ENCODE measurements around the gene ST6GALNAC3. TPM values are rescaled to one million over a fixed set of nuclear protein-coding genes. Genes with fewer than 3 reads are reported as not detected.

The ST6GALNAC3 gene
- total RNA-seq (2021; ENCODE audit: unreplicated experiment) (2.2 TPM), Bru-seq, nascent RNA (percentile 35 among the genes with signal in this experiment), BruChase-seq, experiment 1, labeled RNA remaining after a 6-hour chase (percentile 25 among the genes with signal in this experiment), BruChase-seq, experiment 2, labeled RNA remaining after a 2-hour chase (percentile 40 among the genes with signal in this experiment)
- 0.67 and 0.94 TPM in 2 replicates for polyA plus RNA-seq (2012)
- long read RNA-seq, result 0 reads

DNA sequence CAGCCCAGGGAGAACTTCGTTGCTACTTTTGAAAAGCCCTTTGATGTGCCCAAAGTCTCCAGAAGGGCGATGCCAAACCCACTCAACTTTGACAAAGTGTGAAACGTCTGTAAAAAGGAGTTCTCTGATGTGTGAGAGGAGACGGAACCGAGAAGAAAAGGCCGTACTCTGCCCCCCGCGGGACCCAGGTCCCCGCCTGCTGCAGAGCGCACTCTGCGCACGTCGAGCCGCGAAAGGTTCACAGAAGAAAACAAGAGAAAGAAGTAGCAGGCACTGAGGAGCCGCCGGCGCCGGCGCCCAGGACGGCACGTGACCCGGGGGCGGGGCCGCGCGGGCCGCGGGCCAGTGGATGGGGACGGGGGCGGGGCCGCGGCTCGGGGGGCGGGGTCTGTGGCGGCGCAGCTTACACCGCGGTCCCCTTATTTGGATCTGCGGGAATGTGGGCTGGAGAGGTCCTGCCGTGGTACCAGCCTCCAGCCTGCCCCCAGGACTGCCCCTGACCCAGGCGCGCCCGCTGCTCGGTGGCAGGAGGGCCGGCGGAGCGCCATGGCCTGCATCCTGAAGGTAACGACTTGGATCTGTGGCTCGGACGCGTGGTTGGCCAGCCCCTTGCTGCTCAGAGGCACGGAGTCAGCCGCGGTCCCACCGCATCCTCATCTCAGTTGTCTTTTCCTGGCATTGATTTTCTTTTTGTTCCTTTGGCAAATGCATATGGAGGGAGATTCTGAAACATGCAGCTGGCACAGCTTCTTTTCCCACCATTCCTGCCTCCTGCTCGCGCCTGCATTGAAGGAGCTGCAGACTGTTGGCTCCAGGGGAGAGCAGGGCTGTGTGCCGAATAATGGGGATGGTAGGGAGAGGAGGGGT, at the start of gene ST6GALNAC3:
ST6GALNAC3 (plus strand) TSS at position 426 of the 867 bp plus-strand sequence.
- Histone ChIP-seq H3K27me3 (ENCODE audit: insufficient read depth, low read length) (no peaks in the 10 kb centered on the region), H4K20me1 (ENCODE audit: insufficient read depth) (no peaks in the 10 kb centered on the region), H3K9me3 (ENCODE audit: control insufficient read depth in 1 of 2, insufficient read depth in 1 of 2, low read depth in 1 of 2, low read length in 2 of 2) (no peaks in the 10 kb centered on the region), H2AFZ (ENCODE audit: low read depth, low read length, poor library complexity, severe bottlenecking) (peak within 1 kb of the TSS; percentile 84), H3K9me2 (ENCODE audit: insufficient read depth) (no peaks in the 10 kb centered on the region), H3K4me2 (ENCODE audit: low read length) (peak within 1 kb of the TSS; percentile 76), H3K79me2 (ENCODE audit: insufficient read depth, low read length) (no peaks in the 10 kb centered on the region), H3K4me1 (ENCODE audit: control insufficient read depth in 1 of 2, insufficient read depth in 2 of 2, low read length in 2 of 2) (peaks cover 0 to 14% of the 10 kb centered on the region in 2 experiments; a peak in 1 of 4 replicates), H3K4me3 (replicated peaks in 1 of 2; ENCODE audit: low read depth in 1 of 2, low read length in 2 of 2) (peak within 1 kb of the TSS; percentile 49 to 61), H3K36me3 (ENCODE audit: control insufficient read depth in 1 of 2, insufficient read depth in 2 of 2, low read length in 2 of 2) (no peaks in the 10 kb centered on the region), H3K9ac (ENCODE audit: low read length) (peak within 1 kb of the TSS; percentile 38), H3K27ac (ENCODE audit: low read depth, low read length) (no peak within 1 kb of the TSS; the same call in 1 of the 2 replicates)
- RAD21 ChIA-PET (ENCODE audit: low non-redundant PET in 1 of 2, low total read pairs in 2 of 2, uncharacterized antibody in 2 of 2, unreplicated experiment in 2 of 2), result no interaction called here
- TF ChIP-seq, protein P1, sequence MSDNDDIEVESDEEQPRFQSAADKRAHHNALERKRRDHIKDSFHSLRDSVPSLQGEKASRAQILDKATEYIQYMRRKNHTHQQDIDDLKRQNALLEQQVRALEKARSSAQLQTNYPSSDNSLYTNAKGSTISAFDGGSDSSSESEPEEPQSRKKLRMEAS (IDR thresholded peaks at IDR 0.05), result peak; percentile 50; the same call in 1 of the 2 replicates
- TF ChIP-seq TCF7L2 (IDR thresholded peaks at IDR 0.05; ENCODE audit: borderline replicate concordance, extremely low read depth, insufficient read depth, insufficient read length), result peak; percentile 25
- no peak for TF ChIP-seq JUND (IDR thresholded peaks at IDR 0.05)
- TF ChIP-seq POLR2AphosphoS5 (IDR thresholded peaks at IDR 0.05; ENCODE audit: low read depth, low read length), result peak; percentile 54
- TF ChIP-seq ZNF274 (IDR thresholded peaks at IDR 0.05; ENCODE audit: low read depth, low read length), result no peak
- TF ChIP-seq POLR2A (IDR thresholded peaks at IDR 0.05; ENCODE audit: borderline replicate concordance, extremely low read depth, insufficient read depth, insufficient read length), result peak; percentile 38
- ATAC-seq, result peak; percentile 92
- intact Hi-C loops (cut with micrococcal nuclease), result no loop called here
- CTCF ChIA-PET, result no interaction called here
- BruUV-seq (replicated peaks), result no TSS peak
- DNase-seq (ENCODE audit: low read depth, low spot score), result no peak
- POLR2A ChIA-PET, result no interaction called here

DNA sequence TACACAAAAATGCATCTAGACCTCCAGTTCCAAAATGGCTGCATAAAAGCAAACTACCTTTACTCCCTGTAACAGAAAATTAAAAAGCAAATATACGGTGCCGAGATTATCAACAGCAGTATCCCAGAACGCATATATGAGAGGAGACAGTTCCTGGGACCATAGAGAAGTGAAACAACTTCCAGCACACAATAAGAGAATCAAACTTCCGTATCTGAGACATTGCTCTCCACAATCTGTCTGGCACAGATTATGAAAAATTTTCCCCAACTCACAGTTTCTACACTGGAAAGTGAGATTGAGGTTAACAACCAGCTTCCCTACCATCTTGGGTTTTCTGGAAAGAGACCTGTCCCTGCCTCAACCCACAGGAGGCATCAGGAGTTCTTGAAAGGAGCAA, 47.2 kb upstream of the ST6GALNAC3 start:
- Histone ChIP-seq H3K9me3 (ENCODE audit: control insufficient read depth in 1 of 2, insufficient read depth in 1 of 2, low read depth in 1 of 2, low read length in 2 of 2) (no peaks in the 10 kb centered on the region), H3K4me3 (replicated peaks in 1 of 2; ENCODE audit: low read depth in 1 of 2, low read length in 2 of 2) (no peak overlapping the region), H3K4me2 (ENCODE audit: low read length) (no peak overlapping the region), H3K27me3 (ENCODE audit: insufficient read depth, low read length) (no peaks in the 10 kb centered on the region), H4K20me1 (ENCODE audit: insufficient read depth) (no peaks in the 10 kb centered on the region), H3K27ac (ENCODE audit: low read depth, low read length) (no peak overlapping the region), H3K36me3 (ENCODE audit: control insufficient read depth in 1 of 2, insufficient read depth in 2 of 2, low read length in 2 of 2) (no peaks in the 10 kb centered on the region), H3K4me1 (ENCODE audit: control insufficient read depth in 1 of 2, insufficient read depth in 2 of 2, low read length in 2 of 2) (peaks cover 2 to 17% of the 10 kb centered on the region in 2 experiments; a peak in 3 of 4 replicates), H3K9me2 (ENCODE audit: insufficient read depth) (no peaks in the 10 kb centered on the region), H3K9ac (ENCODE audit: low read length) (no peak overlapping the region), H3K79me2 (ENCODE audit: insufficient read depth, low read length) (no peaks in the 10 kb centered on the region), H2AFZ (ENCODE audit: low read depth, low read length, poor library complexity, severe bottlenecking) (no peak overlapping the region)
- ChIA-PET CTCF (no interaction called here), RAD21 (ENCODE audit: low non-redundant PET in 1 of 2, low total read pairs in 2 of 2, uncharacterized antibody in 2 of 2, unreplicated experiment in 2 of 2) (no interaction called here), POLR2A (no interaction called here)
- no peak for DNase-seq (ENCODE audit: low read depth, low spot score)
- no TSS peak for BruUV-seq (replicated peaks)
- intact Hi-C loops (cut with micrococcal nuclease), result no loop called here
- ATAC-seq, result no peak
- TF ChIP-seq SRF (IDR thresholded peaks at IDR 0.05; ENCODE audit: low read depth) (no peak), CBX3 (IDR thresholded peaks at IDR 0.05; ENCODE audit: low read depth) (no peak), SP1 (IDR thresholded peaks at IDR 0.05; ENCODE audit: low read depth) (no peak), SIN3A (IDR thresholded peaks at IDR 0.05; ENCODE audit: low read depth) (no peak), JUND (IDR thresholded peaks at IDR 0.05) (no peak), TCF7L2 (IDR thresholded peaks at IDR 0.05; ENCODE audit: borderline replicate concordance, extremely low read depth, insufficient read depth, insufficient read length) (no peak), ZNF274 (IDR thresholded peaks at IDR 0.05; ENCODE audit: low read depth, low read length) (no peak), FOSL1 (IDR thresholded peaks at IDR 0.05; ENCODE audit: low read depth) (no peak)
- TF ChIP-seq, protein P2, sequence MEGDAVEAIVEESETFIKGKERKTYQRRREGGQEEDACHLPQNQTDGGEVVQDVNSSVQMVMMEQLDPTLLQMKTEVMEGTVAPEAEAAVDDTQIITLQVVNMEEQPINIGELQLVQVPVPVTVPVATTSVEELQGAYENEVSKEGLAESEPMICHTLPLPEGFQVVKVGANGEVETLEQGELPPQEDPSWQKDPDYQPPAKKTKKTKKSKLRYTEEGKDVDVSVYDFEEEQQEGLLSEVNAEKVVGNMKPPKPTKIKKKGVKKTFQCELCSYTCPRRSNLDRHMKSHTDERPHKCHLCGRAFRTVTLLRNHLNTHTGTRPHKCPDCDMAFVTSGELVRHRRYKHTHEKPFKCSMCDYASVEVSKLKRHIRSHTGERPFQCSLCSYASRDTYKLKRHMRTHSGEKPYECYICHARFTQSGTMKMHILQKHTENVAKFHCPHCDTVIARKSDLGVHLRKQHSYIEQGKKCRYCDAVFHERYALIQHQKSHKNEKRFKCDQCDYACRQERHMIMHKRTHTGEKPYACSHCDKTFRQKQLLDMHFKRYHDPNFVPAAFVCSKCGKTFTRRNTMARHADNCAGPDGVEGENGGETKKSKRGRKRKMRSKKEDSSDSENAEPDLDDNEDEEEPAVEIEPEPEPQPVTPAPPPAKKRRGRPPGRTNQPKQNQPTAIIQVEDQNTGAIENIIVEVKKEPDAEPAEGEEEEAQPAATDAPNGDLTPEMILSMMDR (IDR thresholded peaks at IDR 0.05 in 2 of 3, conservative IDR thresholded peaks at IDR 0.05 in 1 of 3; ENCODE audit: borderline replicate concordance in 1 of 3, insufficient read depth in 1 of 3, low read depth in 2 of 3, low read length in 2 of 3), result no peak

All from HCT116 (cell line).